ENCODE results near the gene CECR2.

Gene CECR2

DNA sequence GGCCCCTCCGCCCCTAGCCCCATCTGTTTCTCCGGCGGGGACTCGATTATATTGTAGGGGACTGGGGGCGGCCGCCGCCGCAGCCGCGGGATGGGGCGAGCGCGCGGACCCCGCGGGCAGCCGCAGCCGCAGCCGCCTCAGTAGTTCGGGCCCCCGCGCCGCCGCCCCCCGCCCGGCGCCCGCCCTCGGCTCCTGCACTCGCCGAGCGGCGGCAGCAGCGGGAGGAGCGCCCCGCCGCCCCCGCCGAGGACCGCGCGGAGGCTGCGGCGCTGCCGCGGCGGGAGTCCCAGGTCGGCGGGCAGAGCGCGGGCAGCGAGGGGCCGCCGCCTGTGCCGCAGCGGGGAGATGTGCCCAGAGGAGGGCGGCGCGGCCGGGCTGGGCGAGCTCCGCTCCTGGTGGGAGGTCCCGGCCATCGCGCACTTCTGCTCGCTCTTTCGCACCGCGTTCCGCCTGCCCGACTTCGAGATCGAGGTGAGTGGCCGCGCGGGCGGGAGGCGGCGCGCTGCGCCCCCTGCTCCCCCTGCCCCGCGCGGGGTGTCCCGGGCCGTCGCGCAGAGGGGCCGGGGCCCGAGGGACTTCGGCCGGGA is at the start of gene CECR2:
Gene CECR2, plus strand, starts transcription at position 22 of the 587 bp plus-strand sequence. Its CDS starts 324 bp downstream, at position 346.
- no peak for DNase-seq

DNA sequence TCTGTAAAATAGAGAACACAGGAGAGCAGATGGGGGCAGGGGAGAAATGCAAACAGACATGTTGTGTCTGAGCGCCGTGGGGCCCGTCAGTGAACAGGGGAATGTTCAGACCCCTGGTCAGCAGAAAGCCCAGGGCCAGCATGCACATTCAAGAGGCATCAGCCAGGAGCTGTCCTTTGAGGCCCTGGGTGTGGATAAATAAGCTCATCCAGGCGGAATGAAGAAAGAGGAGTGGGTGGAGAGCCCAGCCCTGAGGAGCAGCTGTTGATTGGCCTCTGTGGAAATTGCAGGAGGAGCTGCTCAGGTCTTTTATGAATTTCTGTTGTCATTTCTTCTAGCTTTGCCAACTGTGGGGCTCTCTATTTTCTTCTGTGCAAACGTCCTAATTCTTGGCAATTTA is 49.7 kb upstream of the CECR2 start:
- DNase-seq: no peak

DNA sequence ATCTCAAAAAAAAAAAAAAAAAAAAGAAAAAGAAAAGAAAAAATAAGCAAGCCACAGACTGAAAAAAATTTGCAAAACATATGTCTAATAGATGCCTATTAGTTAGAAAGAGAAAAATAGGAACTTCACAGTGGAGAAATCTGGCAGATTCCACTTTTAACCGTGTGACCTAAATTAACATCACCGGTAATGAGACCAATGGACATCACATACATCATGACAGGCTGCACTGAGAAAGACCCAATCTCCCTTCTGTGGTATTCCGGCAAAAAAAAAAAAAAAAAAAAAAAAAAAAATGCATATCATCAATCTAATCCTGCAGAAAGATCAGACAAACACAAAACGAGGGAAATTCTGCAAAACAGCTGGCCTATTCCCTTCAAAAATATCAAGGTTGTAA is 46.7 kb upstream of the CECR2 start:
- DNase-seq: no peak

DNA sequence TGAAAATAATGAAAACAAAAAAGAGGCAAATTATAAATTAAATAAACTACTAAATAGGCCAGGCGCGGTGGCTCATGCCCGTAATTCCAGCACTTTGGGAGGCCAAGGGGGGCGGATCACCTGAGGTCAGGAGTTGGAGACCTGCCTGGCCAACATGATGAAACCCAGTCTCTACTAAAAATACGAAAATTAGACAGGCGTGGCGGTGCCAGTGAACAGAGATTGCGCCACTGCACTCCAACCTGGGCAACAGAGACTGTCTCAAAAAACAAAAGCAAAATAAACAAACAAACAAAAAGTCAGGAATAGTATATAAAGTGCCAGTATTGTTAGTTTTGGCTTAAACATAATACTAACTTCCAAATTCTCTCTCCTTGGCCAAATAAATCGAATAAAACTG is 37.6 kb upstream of the CECR2 start:
- DNase-seq: no peak

DNA sequence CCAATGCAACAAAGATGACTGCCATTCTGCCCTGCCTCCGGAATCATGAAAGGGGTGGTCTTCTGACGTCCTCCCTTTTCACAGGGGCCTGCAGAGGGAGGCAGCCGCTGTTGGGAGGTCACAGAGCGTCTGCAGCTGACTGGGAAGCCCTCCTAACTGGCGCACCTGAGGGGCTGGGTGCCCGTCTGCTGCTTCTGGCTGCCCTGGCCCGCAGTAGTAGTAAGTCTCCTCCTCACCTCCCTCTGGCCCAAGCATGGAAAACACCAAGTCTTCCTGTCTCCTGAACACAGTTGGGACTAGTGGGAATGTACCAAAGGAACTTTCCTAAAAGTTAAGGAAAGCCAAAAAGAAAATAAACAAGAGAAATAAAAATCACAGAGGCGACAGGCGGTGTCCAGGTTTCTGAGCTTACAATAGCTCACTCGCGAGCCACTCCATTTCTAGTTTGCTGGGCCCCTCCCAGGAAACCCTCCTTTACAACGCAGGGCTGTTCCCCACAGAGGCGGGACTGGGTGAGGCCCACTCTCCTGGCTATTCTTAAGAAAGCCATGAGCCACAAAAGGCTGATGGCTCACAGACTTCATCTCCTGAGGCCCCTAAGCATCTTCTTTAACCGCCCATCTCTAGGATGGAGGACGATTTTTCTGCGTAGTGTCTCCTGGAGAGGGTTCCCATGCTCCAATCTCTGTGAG is 37.0 kb upstream of the CECR2 start:
- DNase-seq: no peak

DNA sequence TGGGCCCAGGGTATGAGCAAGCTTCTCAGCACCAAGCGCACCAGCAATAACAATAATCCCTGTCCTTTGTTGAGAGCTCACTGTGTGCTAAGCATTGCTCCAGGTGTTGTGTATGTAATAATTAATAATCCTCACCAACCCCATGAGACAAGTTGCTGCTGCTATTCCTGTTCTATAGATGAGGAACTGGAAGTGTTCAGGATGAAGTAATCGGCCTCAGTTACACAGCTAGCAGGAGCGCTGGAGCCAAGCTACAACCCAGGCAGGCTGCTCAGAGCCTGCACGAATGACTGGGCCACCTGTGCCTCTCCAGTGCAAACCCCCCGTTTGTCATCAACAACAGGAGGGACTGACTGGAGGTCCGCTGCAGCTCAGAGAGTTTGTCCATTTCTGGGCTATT is 35.2 kb upstream of the CECR2 start:
- no peak for DNase-seq

DNA sequence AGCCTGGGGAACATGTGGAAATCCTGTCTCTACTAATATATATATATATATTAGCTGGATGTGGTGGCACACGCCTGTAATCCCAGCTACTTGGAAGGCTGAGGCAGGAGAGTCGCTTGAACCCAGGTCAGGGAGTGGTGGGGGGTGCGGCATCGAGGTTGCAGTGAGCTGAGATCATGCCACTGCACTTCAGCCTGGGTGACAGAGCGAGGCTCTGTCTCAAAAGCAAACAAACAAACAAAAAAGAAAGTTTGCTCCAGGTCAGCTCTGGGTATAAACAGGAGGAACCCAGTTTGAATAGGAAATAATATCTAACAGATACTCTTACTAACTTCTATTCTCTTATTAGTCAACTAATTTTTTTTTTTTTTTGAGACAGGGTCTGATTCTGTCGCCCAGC is 34.3 kb upstream of the CECR2 start:
- no peak for DNase-seq

DNA sequence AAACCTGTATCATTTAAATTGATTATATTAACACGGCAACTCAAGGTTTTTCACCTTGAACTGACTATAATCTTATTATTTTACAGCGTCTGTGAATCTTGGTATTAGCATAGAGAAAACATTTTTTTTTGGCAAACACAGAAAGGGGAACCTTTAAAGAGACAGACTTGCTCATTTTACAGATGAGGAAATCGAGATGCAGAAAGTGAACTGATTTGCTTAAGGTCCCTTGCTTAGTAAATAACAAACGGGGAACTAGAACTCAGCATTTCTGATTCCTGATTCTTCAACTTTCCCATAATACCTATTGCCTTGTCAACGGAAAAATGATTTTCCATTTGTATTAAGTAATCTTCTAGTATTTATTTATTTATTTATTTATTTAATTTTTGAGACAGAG is 33.2 kb upstream of the CECR2 start:
- no peak for DNase-seq

DNA sequence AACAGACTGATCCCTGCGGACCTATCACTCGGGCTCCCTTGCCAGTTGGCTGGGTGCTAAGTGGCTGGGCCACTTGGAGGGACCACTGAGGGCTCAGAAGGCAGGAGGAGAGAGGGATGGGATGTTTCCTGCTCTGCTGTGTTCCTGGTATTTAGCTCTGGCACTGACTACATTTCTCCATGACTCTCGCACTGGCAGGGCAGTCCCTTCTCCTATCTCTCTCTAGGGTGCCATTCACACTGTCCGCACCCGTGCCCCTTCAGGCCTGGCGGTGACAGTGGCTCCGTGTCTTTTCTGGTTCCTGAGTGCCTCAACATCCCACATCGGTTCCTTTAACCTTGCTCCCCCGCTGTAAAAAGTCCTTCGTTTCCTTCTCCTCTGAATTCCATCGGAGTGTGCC is 31.6 kb upstream of the CECR2 start:
- no peak for DNase-seq

DNA sequence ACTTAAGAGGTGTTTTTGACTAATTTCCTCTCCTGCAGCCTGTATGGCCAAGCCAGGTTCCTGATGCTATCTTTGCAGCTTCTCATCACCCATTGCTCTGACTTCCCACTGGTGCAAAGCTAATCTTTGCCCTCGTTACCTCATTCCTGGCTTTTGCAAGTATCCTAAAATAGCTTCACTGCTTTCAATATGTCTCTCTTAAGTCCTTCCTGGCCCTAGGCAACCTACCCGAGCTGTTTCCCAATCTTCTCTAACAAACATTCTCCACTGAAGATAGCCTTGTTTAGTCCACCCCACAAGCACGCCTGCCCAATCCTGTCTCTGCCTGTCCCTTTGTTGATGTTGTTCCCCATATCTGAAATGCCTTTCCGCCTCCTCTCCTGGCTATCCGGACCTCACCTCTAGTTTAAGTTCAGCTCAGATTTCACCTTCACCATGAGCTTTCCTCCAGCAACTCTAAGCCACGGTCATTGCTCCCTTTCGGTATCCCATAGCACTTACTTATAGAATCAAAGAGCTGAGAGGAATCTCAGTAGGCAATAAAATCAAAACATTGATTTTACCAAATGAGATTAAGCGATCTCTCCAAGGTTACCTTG is 30.1 kb upstream of the CECR2 start:
- DNase-seq: no peak

DNA sequence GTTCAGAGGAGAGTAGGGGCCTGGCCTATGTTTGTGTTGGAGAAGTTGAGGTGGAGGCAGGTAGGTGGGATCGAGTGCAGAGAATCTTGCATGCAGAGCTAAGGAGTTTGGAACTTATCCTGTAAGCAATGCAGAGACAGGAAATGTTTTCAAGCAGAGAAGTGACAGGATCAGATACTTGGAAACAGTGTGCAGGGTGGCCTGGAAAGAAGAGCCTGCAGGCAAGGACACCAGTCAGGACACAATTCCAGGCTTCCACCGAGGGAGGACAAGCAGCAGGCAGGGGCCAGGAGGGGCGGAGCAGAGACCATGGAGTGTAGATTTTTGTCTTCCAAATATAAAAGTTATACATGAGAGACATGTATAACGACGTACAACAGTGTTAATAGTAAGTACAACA is 26.9 kb upstream of the CECR2 start:
- DNase-seq: no peak

DNA sequence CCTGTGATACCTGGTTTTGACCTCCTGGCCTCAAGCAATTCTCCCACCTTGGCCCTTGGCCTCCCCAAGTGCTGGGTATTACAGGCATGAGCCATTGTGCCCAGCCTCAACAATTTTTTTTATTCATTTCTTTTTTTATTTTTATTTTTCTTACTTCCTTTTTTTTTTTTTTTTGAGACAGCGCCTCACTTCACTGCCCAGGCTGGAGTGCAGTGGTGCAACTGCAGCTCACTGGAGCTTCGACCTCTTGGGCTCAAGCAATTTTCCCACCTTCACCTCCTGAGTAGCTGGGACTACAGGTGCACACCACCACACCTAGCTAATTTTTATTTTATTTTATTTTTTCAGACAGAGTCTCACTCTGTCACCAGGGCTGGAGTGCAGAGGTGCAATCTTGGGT is 25.5 kb upstream of the CECR2 start:
- no peak for DNase-seq

DNA sequence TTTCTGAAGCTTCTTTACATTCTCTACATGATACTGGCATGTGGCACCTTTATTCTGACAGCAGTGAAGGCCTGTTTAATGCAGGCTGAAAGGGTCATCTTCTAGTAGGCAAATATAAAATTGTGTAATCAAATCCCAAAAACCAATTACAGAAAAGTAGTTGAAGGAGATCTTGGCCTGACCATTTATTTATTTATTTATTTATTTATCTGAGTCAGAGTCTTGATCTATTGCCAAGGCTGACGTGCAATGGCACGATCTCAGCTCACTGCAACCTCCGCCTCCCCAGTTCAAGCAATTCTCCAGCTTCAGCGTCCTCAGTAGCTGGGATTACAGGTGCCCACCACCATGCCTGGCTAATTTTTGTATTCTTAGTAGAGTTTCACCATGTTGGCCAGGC is 22.7 kb upstream of the CECR2 start:
- no peak for DNase-seq

DNA sequence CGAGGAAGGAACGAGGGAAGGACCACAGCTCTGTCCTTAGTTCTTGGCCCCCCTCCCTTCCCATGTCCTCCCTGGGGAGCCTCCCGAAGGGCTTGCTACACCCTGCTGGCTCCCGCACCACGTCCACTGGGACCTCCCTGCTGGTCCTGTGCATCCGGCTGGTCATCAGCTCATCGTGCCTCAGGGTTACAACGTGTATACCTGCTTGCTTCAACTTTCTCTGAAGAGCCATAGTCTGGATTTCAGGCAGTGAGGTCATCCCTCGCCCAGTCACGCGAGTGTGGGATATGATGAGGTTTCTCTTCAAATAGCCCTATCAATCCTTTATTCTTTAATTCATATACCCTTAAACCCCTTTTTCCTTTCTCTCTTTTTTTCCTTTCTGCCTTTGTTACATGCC is 21.5 kb upstream of the CECR2 start:
- DNase-seq: no peak

DNA sequence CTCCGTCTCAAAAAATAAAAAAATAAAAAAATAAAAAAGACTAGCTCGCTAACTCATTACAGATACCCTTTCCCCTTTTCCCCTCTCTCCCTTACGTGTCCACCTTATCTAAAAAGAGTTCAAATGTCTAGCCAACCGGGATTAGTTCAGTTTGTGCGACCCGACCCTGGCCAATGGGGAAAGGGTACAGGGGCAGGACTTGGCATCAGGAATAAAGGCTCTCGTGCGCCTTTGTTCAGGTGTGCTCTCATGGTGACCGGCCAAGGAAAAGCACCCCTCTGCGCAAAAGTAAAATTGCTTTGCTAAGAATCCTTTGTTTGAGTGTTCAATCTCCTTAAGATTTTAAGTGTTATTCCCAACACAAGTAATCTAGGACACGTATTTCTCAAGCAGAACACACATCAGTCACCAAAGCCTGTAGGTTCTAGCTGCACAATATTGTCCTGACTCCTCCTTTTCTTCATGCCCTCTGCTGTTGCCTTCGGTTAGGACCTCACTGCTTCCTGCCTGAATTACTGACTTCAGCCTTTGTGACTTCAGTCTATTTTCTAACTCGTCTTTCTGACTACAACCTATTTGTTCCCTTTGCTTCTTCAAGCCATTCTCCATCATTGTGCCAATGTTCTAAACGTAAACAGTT is 20.7 kb upstream of the CECR2 start:
- no peak for DNase-seq

DNA sequence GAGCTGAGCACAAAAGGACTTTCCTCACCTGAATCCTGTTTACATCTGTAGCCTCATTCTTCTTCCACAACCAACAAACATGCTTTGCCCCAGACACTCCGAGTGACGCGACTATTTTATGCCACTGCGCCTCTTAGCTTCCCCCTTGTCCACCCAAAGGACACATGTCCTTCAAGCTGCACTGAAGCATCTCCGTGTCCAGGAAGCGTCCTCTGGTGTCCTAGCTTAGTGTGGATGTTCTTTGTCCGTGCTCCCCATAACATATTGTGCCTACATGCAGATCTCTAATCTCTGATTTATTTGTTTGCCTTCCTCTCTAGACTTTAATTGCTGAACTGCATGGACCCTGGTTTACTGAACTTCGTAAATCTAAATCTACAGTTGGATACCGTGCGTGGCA is 20.1 kb upstream of the CECR2 start:
- DNase-seq: no peak

DNA sequence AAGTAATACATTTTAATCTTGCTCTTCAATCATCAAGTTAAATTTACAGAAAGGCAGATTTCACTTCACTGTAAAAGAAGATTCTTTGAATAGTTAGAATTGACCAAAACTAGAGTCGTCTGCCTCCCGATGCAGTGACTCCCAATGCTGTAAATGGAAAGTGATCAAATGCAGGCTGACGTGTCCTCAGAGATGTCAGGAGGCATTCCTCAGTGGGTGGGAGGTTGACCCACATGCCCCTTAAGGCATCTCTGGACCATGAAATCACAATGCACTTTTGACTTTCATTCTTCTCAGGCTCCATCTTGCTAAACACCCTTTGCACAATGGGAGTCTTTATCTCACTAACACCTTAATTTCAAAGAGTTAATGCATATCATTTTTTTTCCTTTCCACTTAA is 19.0 kb upstream of the CECR2 start:
- DNase-seq: no peak

DNA sequence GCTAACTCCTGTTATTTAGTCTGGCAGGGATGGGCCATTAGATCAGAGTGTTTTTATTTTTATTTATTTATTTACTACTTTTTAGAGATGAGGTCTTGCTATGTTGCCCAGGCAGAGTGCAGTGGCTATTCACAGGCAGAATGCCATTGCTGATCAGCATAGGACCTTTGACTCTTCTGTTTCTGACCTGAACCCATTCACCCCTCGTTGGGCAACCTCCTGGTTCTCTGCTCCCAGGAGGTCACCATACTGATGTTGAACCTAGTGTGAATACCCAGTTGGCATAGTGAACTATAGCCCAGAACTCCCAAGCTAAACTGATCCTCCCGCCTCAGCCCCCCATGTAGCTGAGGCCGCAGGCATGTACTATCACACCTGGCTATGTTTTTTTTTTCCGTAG is 16.5 kb upstream of the CECR2 start:
- no peak for DNase-seq

DNA sequence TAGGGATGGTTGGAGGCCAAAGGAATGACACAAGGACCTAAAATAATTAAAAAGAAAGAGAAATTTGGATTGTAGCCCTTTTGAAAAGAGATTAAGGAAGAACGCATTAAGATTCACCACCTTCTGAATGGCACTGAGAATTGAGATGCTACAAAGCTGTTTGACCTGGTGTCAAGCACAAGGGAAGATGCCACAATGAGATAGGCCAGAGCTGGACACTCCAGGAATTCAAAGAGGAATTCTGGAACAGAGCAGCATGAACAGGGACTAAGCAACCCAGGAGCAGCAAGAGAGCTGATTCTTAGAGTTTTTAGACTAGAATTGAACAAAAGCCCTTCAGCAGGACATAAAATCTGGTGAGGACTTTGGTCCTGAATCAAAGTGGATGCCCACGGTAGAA is 11.6 kb upstream of the CECR2 start:
- no peak for DNase-seq

DNA sequence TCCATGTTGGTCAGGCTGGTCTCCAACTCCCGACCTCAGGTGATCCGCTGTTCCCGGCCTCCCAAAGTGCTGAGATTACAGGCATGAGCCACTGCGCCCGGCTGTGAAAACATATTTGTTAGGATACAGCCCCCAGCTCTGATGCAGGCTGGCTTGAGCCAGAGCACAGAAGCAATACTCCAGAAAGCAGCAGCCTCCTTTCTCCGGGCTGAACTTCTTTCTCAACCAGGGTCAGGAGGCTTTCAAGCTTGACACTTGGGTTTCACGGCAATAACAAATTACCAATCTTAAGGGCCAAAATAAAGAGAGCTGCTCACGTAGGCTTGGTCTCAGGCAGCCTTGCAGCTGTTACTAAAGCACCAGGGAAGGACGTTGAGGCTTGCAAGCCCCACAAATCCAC is 10.8 kb upstream of the CECR2 start:
- DNase-seq: no peak

DNA sequence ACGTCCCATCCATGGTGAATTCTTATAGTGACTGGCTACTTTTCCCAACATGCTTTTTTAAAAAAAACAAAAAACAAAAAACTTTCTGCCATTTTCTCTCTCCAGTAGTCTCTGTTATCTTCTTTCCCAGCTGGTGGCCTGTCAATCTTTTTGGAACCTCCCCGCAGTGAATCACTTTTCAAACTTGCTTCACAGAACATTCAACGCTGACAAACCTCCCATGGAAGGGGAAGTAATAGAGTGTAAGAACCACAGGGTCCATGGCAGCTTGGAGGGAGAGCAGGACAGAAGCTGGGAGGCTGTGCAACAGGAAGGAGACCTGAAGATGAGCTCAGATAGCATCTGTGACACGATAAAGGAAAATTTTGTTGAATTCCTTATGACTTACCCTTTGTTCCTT is 9.8 kb upstream of the CECR2 start:
- no peak for DNase-seq

DNA sequence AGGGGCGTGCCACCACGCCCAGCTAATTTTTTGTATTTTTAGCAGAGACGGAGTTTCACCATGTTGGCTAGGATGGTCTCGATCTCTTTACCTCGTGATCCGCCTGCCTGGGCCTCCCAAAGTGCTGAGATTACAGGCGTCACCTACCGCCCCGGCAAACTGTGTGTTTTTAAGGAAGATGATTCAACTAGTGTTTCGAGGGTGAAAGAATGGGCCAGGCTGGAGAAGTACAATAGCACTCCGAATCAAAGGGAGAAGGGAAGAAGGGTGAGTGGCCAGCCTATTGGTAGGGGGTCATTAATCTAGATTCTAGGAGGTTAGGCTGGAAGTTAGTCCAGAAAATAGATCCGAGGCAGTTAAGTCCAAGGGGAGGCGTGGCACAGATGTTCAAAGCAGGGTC is 2.9 kb upstream of the CECR2 start:
- no peak for DNase-seq

DNA sequence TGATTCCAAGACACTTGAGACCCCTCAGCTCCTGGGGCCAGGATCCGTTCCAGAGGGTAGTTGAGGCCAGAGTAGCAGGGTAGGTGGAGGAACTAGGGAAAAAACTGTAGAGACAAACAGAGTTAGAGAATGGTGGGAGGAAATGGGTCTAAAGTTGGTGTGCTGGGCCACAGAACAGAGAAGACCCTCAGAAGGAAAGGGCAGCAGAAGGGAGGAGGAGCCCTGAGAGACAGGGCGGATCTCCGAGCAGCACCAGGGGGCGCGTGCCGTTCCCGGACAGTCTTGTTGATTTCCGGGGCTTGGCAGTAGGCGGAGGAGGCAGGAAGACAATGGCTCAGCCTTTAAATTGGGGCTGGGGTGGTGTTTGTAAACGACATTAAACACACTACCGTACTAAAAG is 2.4 kb upstream of the CECR2 start:
- DNase-seq: no peak

DNA sequence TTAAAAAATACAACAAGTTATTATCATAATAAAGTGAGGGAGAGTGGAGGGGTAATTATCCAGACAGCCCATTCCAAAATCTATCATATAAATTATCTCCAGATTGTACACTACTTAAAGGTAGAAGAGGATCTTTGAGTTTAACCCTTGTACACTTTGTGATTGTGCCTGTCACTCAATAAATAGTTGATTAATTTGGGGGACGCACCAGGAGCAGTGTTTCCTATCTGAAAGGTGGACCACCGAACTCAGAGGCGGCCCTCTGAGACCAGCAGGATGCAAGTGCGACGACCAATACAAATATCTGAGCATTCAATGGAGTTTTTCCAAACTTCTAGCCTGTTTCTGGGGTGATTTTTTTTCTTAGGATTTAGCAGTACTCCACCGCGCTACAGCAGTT is 1.1 kb upstream of the CECR2 start:
- DNase-seq: no peak

All from GF-D8 (cell line).